OCI-LY3 (cell line): ENCODE results near the gene SMCO4.

ENCODE experiments used
- H2AFZ ChIP-seq: fragments of 200-600, 300-600 bp; shearing (Covaris generic); 2 replicates; pipeline ENCODE4 v1.6.0; 2014; ENCODE audit warnings: antibody characterized with exemption, low read depth, low read length
- H3K27ac ChIP-seq: fragments of 200-600, 300-600 bp; sonication (generic); 2 replicates; pipeline ENCODE4 v1.5.1; 2014; ENCODE audit warnings: mild to moderate bottlenecking, low read length, moderate library complexity, mixed read lengths
- H3K27me3 ChIP-seq: fragments of 200-600, 300-600 bp; sonication (generic); 2 replicates; pipeline ENCODE4 v1.6.1; 2014; ENCODE audit warnings: low read depth, low read length, mixed read lengths
- H3K36me3 ChIP-seq: fragments of 200-600, 300-600 bp; sonication (generic); replicated peaks from 2 replicates; pipeline ENCODE3; 2014; ENCODE audit warnings: low read depth, low read length, mixed read lengths
- H3K4me1 ChIP-seq: fragments of 300-600, 200-600 bp; sonication (generic); 2 replicates; pipeline ENCODE4 v1.6.1; 2014; ENCODE audit warnings: low read length, mixed read lengths
- H3K4me2 ChIP-seq: fragments of 200-600, 300-600 bp; sonication (generic); 2 replicates; pipeline ENCODE4 v1.6.1; 2014; ENCODE audit warnings: low read length, mixed read lengths
- H3K4me3 ChIP-seq: fragments of 300-600, 200-600 bp; sonication (generic); 2 replicates; pipeline ENCODE4 v1.5.1; 2014; ENCODE audit warnings: antibody characterized with exemption, mild to moderate bottlenecking, low read length, moderate library complexity
- H3K79me2 ChIP-seq: fragments of 300-600, 200-600 bp; shearing (Covaris generic); 2 replicates; pipeline ENCODE4 v1.6.1; 2014; ENCODE audit warnings: mild to moderate bottlenecking, low read length, mixed read lengths
- H3K9ac ChIP-seq: fragments of 300-600, 200-600 bp; shearing (Covaris generic); 2 replicates; pipeline ENCODE4 v1.6.0; 2014; ENCODE audit warnings: mild to moderate bottlenecking, low read length, moderate library complexity
- H3K9me3 ChIP-seq: fragments of 200-600, 300-600 bp; shearing (Covaris generic); 2 replicates; pipeline ENCODE4 v1.6.1; 2014; ENCODE audit warnings: low read length, mixed read lengths; ENCODE audit not compliant: insufficient read depth
- H4K20me1 ChIP-seq: fragments of 200-600, 300-600 bp; sonication (generic); 2 replicates; pipeline ENCODE4 v1.6.1; 2016; ENCODE audit warnings: low read length, mixed read lengths; ENCODE audit not compliant: insufficient read depth
- CTCF ChIP-seq: fragments of 200-600, 300-600 bp; sonication (generic); IDR thresholded peaks from 2 replicates; pipeline ENCODE4 v1.5.1; 2014; ENCODE audit warnings: antibody characterized with exemption, low read length, low read depth
- EZH2phosphoT487 ChIP-seq: fragments of 200-600 bp; shearing (Covaris generic); IDR thresholded peaks from 2 replicates; pipeline ENCODE4 v1.6.1; 2018; ENCODE audit warnings: antibody characterized with exemption, mixed run types, low read depth

Gene SMCO4

GRCh38 chr11:93490996-93491618 lies 52.1 kb downstream of the SMCO4 start:
- no peaks in the 10 kb centered on the region for H4K20me1 ChIP-seq
- H3K9ac ChIP-seq, result no peak overlapping the region
- H3K4me1 ChIP-seq, result no peaks in the 10 kb centered on the region
- H3K9me3 ChIP-seq, result no peaks in the 10 kb centered on the region
- no peak overlapping the region for H3K4me2 ChIP-seq
- H3K27me3 ChIP-seq, result no peaks in the 10 kb centered on the region
- no peak overlapping the region for H3K4me3 ChIP-seq
- H3K79me2 ChIP-seq, result no peaks in the 10 kb centered on the region
- TF ChIP-seq EZH2phosphoT487, result no peak
- no peak overlapping the region for H2AFZ ChIP-seq
- peaks cover 10% of the 10 kb centered on the region for H3K36me3 ChIP-seq
- H3K27ac ChIP-seq, result no peak overlapping the region

- Histone ChIP-seq H2AFZ (no peak overlapping the region), H3K4me1 (no peaks in the 10 kb centered on the region), H3K4me2 (no peak overlapping the region), H4K20me1 (no peaks in the 10 kb centered on the region), H3K79me2 (no peaks in the 10 kb centered on the region), H3K4me3 (no peak overlapping the region), H3K27ac (no peak overlapping the region), H3K36me3 (peaks cover 10% of the 10 kb centered on the region), H3K27me3 (no peaks in the 10 kb centered on the region), H3K9me3 (no peaks in the 10 kb centered on the region), H3K9ac (no peak overlapping the region)
- TF ChIP-seq CTCF (no peak), EZH2phosphoT487 (no peak)
Measured at GRCh38 chr11:93489841-93490240, 53.4 kb downstream of the SMCO4 start.

- TF ChIP-seq EZH2phosphoT487 (no peak), CTCF (no peak)
- Histone ChIP-seq H3K9me3 (no peaks in the 10 kb centered on the region), H3K4me2 (no peak overlapping the region), H3K9ac (no peak overlapping the region), H2AFZ (no peak overlapping the region), H3K4me3 (no peak overlapping the region), H3K4me1 (no peaks in the 10 kb centered on the region), H3K27me3 (no peaks in the 10 kb centered on the region), H4K20me1 (no peaks in the 10 kb centered on the region), H3K27ac (no peak overlapping the region), H3K36me3 (peaks cover 10% of the 10 kb centered on the region), H3K79me2 (no peaks in the 10 kb centered on the region)
Measured at GRCh38 chr11:93487032-93487483, 56.1 kb downstream of the SMCO4 start.

- no peak overlapping the region for H2AFZ ChIP-seq
- H3K9ac ChIP-seq, result no peak overlapping the region
- no peaks in the 10 kb centered on the region for H3K27me3 ChIP-seq
- no peaks in the 10 kb centered on the region for H3K4me1 ChIP-seq
- no peak overlapping the region for H3K4me3 ChIP-seq
- H3K4me2 ChIP-seq, result no peak overlapping the region
- H3K9me3 ChIP-seq, result no peaks in the 10 kb centered on the region
- H3K27ac ChIP-seq, result no peak overlapping the region
- no peaks in the 10 kb centered on the region for H3K79me2 ChIP-seq
- H4K20me1 ChIP-seq, result no peaks in the 10 kb centered on the region
- TF ChIP-seq EZH2phosphoT487 (no peak), CTCF (no peak)
- H3K36me3 ChIP-seq, result peaks cover 3% of the 10 kb centered on the region
Measured at GRCh38 chr11:93485983-93486382, 57.2 kb downstream of the SMCO4 start.
